ENCODE data around the gene TNFRSF14. TPM values are rescaled to one million over a fixed set of nuclear protein-coding genes. Genes with fewer than 3 reads are reported as not detected.

The TNFRSF14 gene
- total and polyA plus RNA-seq, 2 experiments from 2014 or later, result not detected

- Mint-ChIP-seq H3K27me3 (ENCODE audit: insufficient read depth, low read depth, poor library complexity) (peaks cover 13% of the 10 kb centered on the region), H3K4me1 (peaks cover 2% of the 10 kb centered on the region; the same call in 1 of the 3 replicates), H3K36me3 (ENCODE audit: low read depth) (no peaks in the 10 kb centered on the region), H3K27ac (no peak overlapping the region), H3K4me3 (peak overlapping the region; percentile 77), H3K9me3 (no peaks in the 10 kb centered on the region)
- peak overlapping the region; percentile 14; the same call in 1 of the 2 replicates for H2AFZ ChIP-seq
- H3K4me3 ChIP-seq, result peak overlapping the region; percentile 85
- TF ChIP-seq ZNF331 (CRISPR knock-in tag; IDR thresholded peaks at IDR 0.05; ENCODE audit: low read depth) (no peak), ZNF114 (CRISPR knock-in tag; IDR thresholded peaks at IDR 0.05) (no peak), POLR2AphosphoS5 (IDR thresholded peaks at IDR 0.05; ENCODE audit: low read depth) (no peak; the same call in 1 of the 2 replicates), EZH2 (IDR thresholded peaks at IDR 0.05; ENCODE audit: low read depth, unreplicated experiment) (no peak), CREB1 (CRISPR knock-in tag; IDR thresholded peaks at IDR 0.05; ENCODE audit: low read depth) (no peak), NANOG (IDR thresholded peaks at IDR 0.05; ENCODE audit: borderline replicate concordance) (no peak), JUNB (IDR thresholded peaks at IDR 0.05; ENCODE audit: unreplicated experiment) (no peak), STAT1 (IDR thresholded peaks at IDR 0.05; ENCODE audit: unreplicated experiment) (no peak), EZH2phosphoT487 (IDR thresholded peaks at IDR 0.05; ENCODE audit: unreplicated experiment) (no peak)
- TF ChIP-seq, protein P1, sequence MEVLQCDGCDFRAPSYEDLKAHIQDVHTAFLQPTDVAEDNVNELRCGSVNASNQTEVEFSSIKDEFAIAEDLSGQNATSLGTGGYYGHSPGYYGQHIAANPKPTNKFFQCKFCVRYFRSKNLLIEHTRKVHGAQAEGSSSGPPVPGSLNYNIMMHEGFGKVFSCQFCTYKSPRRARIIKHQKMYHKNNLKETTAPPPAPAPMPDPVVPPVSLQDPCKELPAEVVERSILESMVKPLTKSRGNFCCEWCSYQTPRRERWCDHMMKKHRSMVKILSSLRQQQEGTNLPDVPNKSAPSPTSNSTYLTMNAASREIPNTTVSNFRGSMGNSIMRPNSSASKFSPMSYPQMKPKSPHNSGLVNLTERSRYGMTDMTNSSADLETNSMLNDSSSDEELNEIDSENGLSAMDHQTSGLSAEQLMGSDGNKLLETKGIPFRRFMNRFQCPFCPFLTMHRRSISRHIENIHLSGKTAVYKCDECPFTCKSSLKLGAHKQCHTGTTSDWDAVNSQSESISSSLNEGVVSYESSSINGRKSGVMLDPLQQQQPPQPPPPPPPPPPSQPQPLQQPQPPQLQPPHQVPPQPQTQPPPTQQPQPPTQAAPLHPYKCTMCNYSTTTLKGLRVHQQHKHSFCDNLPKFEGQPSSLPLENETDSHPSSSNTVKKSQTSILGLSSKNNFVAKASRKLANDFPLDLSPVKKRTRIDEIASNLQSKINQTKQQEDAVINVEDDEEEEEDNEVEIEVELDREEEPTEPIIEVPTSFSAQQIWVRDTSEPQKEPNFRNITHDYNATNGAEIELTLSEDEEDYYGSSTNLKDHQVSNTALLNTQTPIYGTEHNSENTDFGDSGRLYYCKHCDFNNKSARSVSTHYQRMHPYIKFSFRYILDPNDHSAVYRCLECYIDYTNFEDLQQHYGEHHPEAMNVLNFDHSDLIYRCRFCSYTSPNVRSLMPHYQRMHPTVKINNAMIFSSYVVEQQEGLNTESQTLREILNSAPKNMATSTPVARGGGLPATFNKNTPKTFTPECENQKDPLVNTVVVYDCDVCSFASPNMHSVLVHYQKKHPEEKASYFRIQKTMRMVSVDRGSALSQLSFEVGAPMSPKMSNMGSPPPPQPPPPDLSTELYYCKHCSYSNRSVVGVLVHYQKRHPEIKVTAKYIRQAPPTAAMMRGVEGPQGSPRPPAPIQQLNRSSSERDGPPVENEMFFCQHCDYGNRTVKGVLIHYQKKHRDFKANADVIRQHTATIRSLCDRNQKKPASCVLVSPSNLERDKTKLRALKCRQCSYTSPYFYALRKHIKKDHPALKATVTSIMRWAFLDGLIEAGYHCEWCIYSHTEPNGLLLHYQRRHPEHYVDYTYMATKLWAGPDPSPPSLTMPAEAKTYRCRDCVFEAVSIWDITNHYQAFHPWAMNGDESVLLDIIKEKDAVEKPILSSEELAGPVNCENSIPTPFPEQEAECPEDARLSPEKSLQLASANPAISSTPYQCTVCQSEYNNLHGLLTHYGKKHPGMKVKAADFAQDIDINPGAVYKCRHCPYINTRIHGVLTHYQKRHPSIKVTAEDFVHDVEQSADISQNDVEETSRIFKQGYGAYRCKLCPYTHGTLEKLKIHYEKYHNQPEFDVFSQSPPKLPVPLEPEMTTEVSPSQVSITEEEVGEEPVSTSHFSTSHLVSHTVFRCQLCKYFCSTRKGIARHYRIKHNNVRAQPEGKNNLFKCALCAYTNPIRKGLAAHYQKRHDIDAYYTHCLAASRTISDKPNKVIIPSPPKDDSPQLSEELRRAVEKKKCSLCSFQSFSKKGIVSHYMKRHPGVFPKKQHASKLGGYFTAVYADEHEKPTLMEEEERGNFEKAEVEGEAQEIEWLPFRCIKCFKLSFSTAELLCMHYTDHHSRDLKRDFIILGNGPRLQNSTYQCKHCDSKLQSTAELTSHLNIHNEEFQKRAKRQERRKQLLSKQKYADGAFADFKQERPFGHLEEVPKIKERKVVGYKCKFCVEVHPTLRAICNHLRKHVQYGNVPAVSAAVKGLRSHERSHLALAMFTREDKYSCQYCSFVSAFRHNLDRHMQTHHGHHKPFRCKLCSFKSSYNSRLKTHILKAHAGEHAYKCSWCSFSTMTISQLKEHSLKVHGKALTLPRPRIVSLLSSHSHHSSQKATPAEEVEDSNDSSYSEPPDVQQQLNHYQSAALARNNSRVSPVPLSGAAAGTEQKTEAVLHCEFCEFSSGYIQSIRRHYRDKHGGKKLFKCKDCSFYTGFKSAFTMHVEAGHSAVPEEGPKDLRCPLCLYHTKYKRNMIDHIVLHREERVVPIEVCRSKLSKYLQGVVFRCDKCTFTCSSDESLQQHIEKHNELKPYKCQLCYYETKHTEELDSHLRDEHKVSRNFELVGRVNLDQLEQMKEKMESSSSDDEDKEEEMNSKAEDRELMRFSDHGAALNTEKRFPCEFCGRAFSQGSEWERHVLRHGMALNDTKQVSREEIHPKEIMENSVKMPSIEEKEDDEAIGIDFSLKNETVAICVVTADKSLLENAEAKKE (CRISPR knock-in tag; IDR thresholded peaks at IDR 0.05), result no peak
- TF ChIP-seq, protein P2, sequence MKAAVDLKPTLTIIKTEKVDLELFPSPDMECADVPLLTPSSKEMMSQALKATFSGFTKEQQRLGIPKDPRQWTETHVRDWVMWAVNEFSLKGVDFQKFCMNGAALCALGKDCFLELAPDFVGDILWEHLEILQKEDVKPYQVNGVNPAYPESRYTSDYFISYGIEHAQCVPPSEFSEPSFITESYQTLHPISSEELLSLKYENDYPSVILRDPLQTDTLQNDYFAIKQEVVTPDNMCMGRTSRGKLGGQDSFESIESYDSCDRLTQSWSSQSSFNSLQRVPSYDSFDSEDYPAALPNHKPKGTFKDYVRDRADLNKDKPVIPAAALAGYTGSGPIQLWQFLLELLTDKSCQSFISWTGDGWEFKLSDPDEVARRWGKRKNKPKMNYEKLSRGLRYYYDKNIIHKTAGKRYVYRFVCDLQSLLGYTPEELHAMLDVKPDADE (IDR thresholded peaks at IDR 0.05), result no peak
- TF ChIP-seq, protein P3, sequence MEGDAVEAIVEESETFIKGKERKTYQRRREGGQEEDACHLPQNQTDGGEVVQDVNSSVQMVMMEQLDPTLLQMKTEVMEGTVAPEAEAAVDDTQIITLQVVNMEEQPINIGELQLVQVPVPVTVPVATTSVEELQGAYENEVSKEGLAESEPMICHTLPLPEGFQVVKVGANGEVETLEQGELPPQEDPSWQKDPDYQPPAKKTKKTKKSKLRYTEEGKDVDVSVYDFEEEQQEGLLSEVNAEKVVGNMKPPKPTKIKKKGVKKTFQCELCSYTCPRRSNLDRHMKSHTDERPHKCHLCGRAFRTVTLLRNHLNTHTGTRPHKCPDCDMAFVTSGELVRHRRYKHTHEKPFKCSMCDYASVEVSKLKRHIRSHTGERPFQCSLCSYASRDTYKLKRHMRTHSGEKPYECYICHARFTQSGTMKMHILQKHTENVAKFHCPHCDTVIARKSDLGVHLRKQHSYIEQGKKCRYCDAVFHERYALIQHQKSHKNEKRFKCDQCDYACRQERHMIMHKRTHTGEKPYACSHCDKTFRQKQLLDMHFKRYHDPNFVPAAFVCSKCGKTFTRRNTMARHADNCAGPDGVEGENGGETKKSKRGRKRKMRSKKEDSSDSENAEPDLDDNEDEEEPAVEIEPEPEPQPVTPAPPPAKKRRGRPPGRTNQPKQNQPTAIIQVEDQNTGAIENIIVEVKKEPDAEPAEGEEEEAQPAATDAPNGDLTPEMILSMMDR (conservative IDR thresholded peaks at IDR 0.05; ENCODE audit: low read depth in 2 of 2), result no peak
- TF ChIP-seq, protein P4, sequence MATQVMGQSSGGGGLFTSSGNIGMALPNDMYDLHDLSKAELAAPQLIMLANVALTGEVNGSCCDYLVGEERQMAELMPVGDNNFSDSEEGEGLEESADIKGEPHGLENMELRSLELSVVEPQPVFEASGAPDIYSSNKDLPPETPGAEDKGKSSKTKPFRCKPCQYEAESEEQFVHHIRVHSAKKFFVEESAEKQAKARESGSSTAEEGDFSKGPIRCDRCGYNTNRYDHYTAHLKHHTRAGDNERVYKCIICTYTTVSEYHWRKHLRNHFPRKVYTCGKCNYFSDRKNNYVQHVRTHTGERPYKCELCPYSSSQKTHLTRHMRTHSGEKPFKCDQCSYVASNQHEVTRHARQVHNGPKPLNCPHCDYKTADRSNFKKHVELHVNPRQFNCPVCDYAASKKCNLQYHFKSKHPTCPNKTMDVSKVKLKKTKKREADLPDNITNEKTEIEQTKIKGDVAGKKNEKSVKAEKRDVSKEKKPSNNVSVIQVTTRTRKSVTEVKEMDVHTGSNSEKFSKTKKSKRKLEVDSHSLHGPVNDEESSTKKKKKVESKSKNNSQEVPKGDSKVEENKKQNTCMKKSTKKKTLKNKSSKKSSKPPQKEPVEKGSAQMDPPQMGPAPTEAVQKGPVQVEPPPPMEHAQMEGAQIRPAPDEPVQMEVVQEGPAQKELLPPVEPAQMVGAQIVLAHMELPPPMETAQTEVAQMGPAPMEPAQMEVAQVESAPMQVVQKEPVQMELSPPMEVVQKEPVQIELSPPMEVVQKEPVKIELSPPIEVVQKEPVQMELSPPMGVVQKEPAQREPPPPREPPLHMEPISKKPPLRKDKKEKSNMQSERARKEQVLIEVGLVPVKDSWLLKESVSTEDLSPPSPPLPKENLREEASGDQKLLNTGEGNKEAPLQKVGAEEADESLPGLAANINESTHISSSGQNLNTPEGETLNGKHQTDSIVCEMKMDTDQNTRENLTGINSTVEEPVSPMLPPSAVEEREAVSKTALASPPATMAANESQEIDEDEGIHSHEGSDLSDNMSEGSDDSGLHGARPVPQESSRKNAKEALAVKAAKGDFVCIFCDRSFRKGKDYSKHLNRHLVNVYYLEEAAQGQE (IDR thresholded peaks at IDR 0.05; ENCODE audit: unreplicated experiment), result no peak
- H3K4me1 ChIP-seq (ENCODE audit: insufficient read depth), result peaks cover 16% of the 10 kb centered on the region; the same call in 1 of the 2 replicates
- H3K27me3 ChIP-seq (ENCODE audit: insufficient read depth), result no peaks in the 10 kb centered on the region
- DNase-seq (ENCODE audit: low spot score), result no peak
- no peaks in the 10 kb centered on the region for H3K79me2 ChIP-seq (replicated peaks; ENCODE audit: insufficient read depth)
- peak overlapping the region; percentile 92 for H3K4me2 ChIP-seq
- ATAC-seq, result peak; percentile 5
- H3K36me3 ChIP-seq (ENCODE audit: insufficient read depth), result no peaks in the 10 kb centered on the region
- H3K9me2 ChIP-seq (ENCODE audit: insufficient read depth), result no peaks in the 10 kb centered on the region
- H3F3A ChIP-seq (replicated peaks; ENCODE audit: low read depth), result peaks cover 4% of the 10 kb centered on the region; the same call in 1 of the 2 replicates
- H3K27ac ChIP-seq (ENCODE audit: low read depth), result peak overlapping the region; percentile 84; the same call in 1 of the 2 replicates
- no peaks in the 10 kb centered on the region for H4K20me1 ChIP-seq (replicated peaks; ENCODE audit: insufficient read depth)
These were observed 8.7 kb upstream of the TNFRSF14 start for GRCh38 chr1:2547210-2548067.
